ENCODE data around the gene SLC4A2. TPM values are rescaled to one million over a fixed set of nuclear protein-coding genes. Genes with fewer than 3 reads are reported as not detected.

SLC4A2 gene
- total RNA-seq, 4 donors from 2014 or later = 31.9 to 78.7 (median 59.7) TPM

DNA sequence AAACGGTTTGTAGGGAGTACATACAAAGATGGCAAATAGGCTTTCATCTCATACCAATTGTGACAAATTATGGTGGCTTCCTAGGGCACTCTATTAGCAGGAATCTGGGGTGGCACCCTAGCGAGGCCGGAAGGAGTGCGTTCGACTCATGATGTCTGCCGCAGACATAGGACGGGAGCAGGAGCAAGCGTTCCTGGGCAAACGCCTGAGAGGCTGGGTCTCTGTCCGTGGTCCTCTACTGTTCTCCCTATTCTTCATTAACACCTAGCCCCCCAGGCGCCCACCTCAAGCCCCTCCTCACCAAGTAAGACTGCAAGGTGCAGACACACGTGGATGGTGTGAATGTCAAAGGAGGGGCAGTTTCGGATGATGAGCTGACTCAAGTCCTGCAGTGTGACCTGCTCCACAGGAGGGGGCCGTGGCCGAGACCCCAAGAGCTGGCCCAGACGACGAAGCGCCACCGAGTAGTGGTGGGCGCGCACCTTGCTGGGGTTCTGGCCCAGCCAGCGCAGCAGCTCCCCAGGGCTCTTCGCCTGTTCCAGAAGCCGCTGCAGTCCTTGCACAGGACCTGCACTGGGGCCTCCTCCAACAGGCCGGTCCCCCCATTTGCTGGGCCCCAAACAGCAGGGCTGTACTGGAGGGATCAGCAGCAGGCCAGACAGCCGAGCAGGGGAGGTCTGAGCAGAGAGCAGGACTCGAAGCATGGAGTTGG, 20.0 kb downstream of the SLC4A2 start:
- no peak for TF ChIP-seq POLR2A (IDR thresholded peaks at IDR 0.05)
- TF ChIP-seq POLR2AphosphoS5 (IDR thresholded peaks at IDR 0.05) = no peak
- TF ChIP-seq, protein P1, sequence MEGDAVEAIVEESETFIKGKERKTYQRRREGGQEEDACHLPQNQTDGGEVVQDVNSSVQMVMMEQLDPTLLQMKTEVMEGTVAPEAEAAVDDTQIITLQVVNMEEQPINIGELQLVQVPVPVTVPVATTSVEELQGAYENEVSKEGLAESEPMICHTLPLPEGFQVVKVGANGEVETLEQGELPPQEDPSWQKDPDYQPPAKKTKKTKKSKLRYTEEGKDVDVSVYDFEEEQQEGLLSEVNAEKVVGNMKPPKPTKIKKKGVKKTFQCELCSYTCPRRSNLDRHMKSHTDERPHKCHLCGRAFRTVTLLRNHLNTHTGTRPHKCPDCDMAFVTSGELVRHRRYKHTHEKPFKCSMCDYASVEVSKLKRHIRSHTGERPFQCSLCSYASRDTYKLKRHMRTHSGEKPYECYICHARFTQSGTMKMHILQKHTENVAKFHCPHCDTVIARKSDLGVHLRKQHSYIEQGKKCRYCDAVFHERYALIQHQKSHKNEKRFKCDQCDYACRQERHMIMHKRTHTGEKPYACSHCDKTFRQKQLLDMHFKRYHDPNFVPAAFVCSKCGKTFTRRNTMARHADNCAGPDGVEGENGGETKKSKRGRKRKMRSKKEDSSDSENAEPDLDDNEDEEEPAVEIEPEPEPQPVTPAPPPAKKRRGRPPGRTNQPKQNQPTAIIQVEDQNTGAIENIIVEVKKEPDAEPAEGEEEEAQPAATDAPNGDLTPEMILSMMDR (IDR thresholded peaks at IDR 0.05) = no peak
- TF ChIP-seq EP300 (IDR thresholded peaks at IDR 0.05) = no peak
- peak overlapping the region; percentile 75 for H3K4me3 ChIP-seq
- H3K4me1 ChIP-seq = peaks cover 67% of the 10 kb centered on the region
- H3K9me3 ChIP-seq = no peaks in the 10 kb centered on the region
- H3K27me3 ChIP-seq = no peaks in the 10 kb centered on the region
- peaks cover 35% of the 10 kb centered on the region for H3K36me3 ChIP-seq
- 78% methylated on average over 23 of the region's 27 CpGs for WGBS
- peak in 1 of 2 donors; percentile 64 for DNase-seq (ENCODE audit: low spot score in 2 of 2)
- no peak overlapping the region for H3K27ac ChIP-seq

DNA sequence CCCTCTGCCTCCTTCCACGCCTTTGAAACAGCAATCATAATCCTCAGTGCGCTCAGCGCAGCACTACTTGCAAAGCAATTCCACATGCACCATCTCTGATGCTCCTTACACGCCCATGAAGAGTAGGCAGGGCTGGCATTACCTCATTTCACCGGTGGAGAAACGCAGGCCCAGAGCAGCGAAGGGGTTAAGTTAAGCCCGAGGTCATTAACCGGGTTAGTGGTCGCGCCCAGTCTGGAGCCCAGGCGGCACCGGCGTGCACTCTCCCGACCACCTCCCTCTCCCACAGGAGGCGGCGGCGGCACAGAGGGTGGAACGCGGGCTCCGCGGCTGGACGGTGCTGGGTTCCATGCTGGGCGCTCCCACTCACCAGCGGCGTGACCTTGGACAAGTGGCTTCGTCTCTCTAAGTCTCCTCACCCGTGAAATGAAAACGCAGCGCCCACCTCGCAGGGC, 20.7 kb downstream of the SLC4A2 start:
- H3K4me3 ChIP-seq = peak overlapping the region; percentile 75
- peaks cover 27% of the 10 kb centered on the region for H3K36me3 ChIP-seq
- DNase-seq (ENCODE audit: low spot score in 2 of 2) = no peak
- H3K27ac ChIP-seq = peak overlapping the region; percentile 91
- peaks cover 69% of the 10 kb centered on the region for H3K4me1 ChIP-seq
- H3K27me3 ChIP-seq = no peaks in the 10 kb centered on the region
- no peak for TF ChIP-seq EP300 (IDR thresholded peaks at IDR 0.05)
- TF ChIP-seq, protein P1 (IDR thresholded peaks at IDR 0.05) = no peak
- no peak for TF ChIP-seq POLR2AphosphoS5 (IDR thresholded peaks at IDR 0.05)
- TF ChIP-seq POLR2A (IDR thresholded peaks at IDR 0.05) = no peak
- 2% methylated on average over 9 of the region's 31 CpGs for WGBS
- no peaks in the 10 kb centered on the region for H3K9me3 ChIP-seq

DNA sequence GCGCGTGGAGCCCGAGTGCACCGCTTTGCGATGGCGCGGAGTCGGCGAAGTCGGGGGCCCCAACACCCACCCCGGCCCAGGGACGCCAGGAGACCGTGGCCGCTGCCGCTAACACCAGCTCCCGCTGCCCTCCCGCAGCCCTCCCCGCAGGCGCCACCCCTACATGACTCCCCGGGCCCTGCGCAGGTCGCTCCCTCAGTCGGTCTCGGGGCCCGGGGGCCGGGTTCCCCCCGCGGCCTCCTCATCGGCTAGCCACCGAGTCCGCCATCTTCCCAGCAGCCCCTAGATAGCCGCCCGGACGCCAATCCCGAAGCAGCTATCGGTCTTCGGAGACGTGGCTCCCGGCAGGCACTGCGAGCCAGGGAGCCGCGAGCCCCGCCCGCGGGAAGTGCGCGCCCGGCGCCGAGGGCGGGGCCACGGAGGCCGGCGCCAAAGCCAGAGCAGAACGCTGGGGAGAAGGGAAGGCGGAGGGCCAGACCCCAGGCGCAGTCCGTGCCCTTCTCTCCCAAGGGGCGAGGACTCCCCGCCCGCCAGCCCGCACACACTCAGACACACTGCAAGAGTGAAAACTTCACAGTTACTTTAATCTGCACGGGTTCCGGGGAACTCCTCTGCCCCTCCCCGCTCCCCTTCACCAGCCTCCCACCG, 21.3 kb downstream of the SLC4A2 start, which contains the start of gene FASTK:
FASTK (minus strand) TSS at position 288 of the 648 bp plus-strand sequence; CDS start at position 245, 43 bp downstream.
- DNase-seq (ENCODE audit: low spot score in 2 of 2) = peak; percentile 92 to 93
- H3K27ac ChIP-seq = peak within 1 kb of the TSS; percentile 91
- peaks cover 74% of the 10 kb centered on the region for H3K4me1 ChIP-seq
- TF ChIP-seq EP300 (IDR thresholded peaks at IDR 0.05) = no peak
- peak in 1 of 2 donors; percentile 53 for TF ChIP-seq POLR2A (IDR thresholded peaks at IDR 0.05)
- H3K4me3 ChIP-seq = peak within 1 kb of the TSS; percentile 75
- H3K36me3 ChIP-seq = peaks cover 22% of the 10 kb centered on the region
- no peaks in the 10 kb centered on the region for H3K27me3 ChIP-seq
- no peaks in the 10 kb centered on the region for H3K9me3 ChIP-seq
- WGBS = no CpG with 5 or more reads among the region's 66 CpGs

DNA sequence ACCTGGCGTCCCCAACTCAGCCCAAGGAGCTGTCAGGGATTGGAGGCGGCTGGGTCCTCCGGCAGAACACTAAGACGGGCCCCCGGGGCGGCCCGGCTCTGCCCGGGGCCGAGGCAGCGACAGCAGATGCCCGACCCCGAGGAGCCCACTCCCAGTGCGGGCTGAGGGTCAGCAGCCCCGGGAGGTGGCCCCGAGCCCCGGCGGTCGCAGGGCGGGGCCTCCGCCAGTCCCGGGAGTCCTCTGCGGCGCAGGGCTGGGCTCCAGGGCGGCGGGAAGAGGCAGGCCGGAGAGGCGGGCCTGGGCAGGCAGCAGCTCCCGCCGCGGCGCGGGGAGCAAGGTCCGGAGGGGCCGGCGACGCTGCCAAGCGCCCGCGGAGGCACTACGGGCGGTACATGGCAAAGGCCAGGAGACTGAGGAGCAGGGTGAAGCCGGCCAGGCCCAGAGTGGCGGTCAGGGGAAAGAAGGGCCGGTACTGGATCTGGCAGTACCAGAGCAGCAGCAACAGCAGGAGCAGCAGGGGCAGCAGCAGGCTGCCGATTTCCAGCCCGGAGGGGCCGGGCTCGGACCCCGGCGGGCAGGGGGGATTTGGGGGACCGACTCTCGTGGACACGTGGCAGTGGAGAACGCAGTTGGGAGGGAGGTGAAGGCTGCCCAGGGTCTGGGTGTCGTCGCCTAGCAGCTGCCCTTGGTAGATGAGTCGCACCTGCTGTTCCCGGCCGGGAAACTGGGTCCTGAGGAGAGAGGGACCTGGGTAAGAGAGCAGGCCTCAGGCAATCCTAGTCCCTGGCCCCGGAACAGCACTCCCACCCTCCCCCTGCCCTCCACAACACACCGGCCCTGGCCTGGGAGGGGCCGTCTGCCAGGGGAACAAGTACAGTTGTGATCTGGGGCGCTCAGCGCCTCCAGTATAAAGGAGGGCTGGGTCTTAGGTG, 22.0 kb downstream of the SLC4A2 start:
- WGBS = 23% methylated on average over 43 of the region's 64 CpGs
- Histone ChIP-seq H3K27me3 (no peaks in the 10 kb centered on the region), H3K27ac (peak overlapping the region; percentile 91), H3K4me1 (peaks cover 78% of the 10 kb centered on the region), H3K36me3 (peaks cover 14% of the 10 kb centered on the region), H3K9me3 (no peaks in the 10 kb centered on the region), H3K4me3 (peak overlapping the region; percentile 75)
- TF ChIP-seq, protein P1 (IDR thresholded peaks at IDR 0.05) = no peak
- TF ChIP-seq POLR2A (IDR thresholded peaks at IDR 0.05) = no peak
- TF ChIP-seq EP300 (IDR thresholded peaks at IDR 0.05) = no peak
- no peak for TF ChIP-seq POLR2AphosphoS5 (IDR thresholded peaks at IDR 0.05)
- peak in 1 of 2 donors; percentile 74 for DNase-seq (ENCODE audit: low spot score in 2 of 2)
